ENCODE measurements around the gene C5orf63.
"Not testable (repeated sequence)": the region's sequence is repeated elsewhere in the genome, so short reads cannot be mapped to it uniquely, and the experiment has no call there.

C5orf63 gene

GRCh38 chr5:127030259-127031146 lies 42.8 kb downstream of the C5orf63 start, which contains the start of gene MARCHF3:
Gene MARCHF3, minus strand, starts transcription at chr5:127030558. Its CDS starts 112,387 bp downstream, at chr5:126918171.
- peak; percentile 76 for DNase-seq

- DNase-seq, result no peak
Measured at GRCh38 chr5:127029581-127030258, 43.6 kb downstream of the C5orf63 start.

GRCh38 chr5:127028822-127029457 lies 44.4 kb downstream of the C5orf63 start:
- DNase-seq, result no peak

GRCh38 chr5:127027539-127027938 lies 45.8 kb downstream of the C5orf63 start:
- DNase-seq, result no peak

- DNase-seq, result no peak
Measured at GRCh38 chr5:127026166-127026565, 47.1 kb downstream of the C5orf63 start.

- no peak for DNase-seq
Measured at GRCh38 chr5:127025467-127025866, 47.8 kb downstream of the C5orf63 start.

- no peak for DNase-seq
Measured at GRCh38 chr5:127024821-127025220, 48.5 kb downstream of the C5orf63 start.

GRCh38 chr5:127023552-127024191 lies 49.6 kb downstream of the C5orf63 start:
- DNase-seq, result not testable (repeated sequence)

- DNase-seq, result no peak
Measured at GRCh38 chr5:127022846-127023245, 50.5 kb downstream of the C5orf63 start.

- DNase-seq, result no peak
Measured at GRCh38 chr5:127019928-127020327, 53.4 kb downstream of the C5orf63 start.

GRCh38 chr5:127016722-127017121 lies 56.6 kb downstream of the C5orf63 start:
- DNase-seq, result not testable (repeated sequence)

- no peak for DNase-seq
Measured at GRCh38 chr5:127015716-127016115, 57.6 kb downstream of the C5orf63 start.

- no peak for DNase-seq
Measured at GRCh38 chr5:127014573-127014972, 58.7 kb downstream of the C5orf63 start.

GRCh38 chr5:127013407-127013806 lies 59.9 kb downstream of the C5orf63 start:
- no peak for DNase-seq

GRCh38 chr5:127012916-127013315 lies 60.4 kb downstream of the C5orf63 start:
- no peak for DNase-seq

- no peak for DNase-seq
Measured at GRCh38 chr5:127011961-127012644, 61.2 kb downstream of the C5orf63 start.

- DNase-seq, result no peak
Measured at GRCh38 chr5:127011153-127011552, 62.1 kb downstream of the C5orf63 start.

- no peak for DNase-seq
Measured at GRCh38 chr5:127010362-127010761, 62.9 kb downstream of the C5orf63 start.

GRCh38 chr5:127009784-127010183 lies 63.5 kb downstream of the C5orf63 start:
- no peak for DNase-seq

GRCh38 chr5:127008300-127008975 lies 64.9 kb downstream of the C5orf63 start:
- DNase-seq, result no peak

- no peak for DNase-seq
Measured at GRCh38 chr5:127007522-127007921, 65.8 kb downstream of the C5orf63 start.

- DNase-seq, result no peak
Measured at GRCh38 chr5:127006744-127007143, 66.6 kb downstream of the C5orf63 start.
